Adrenal gland (tissue), 12 donors: ENCODE data around the gene NSRP1. TPM values are rescaled to one million over a fixed set of nuclear protein-coding genes. Genes with fewer than 3 reads are reported as not detected.

Source experiments
- DNase-seq, 7 donors: peaks; one replicate each; pipeline ENCODE4 v3.0.0-alpha.2; 2019 to 2020
- H3K27ac ChIP-seq, 5 donors: fragments of 200-600 bp; sonication (generic) in 4 of 5; 1 replicate in 3 of 5; 2 replicates in 2 of 5; pipeline versions ENCODE4 v1.5.1 to v1.8.0; 2016 to 2020; ENCODE audit warnings: mild to moderate bottlenecking in 1 of 5
- H3K27me3 ChIP-seq: fragments of 200-600 bp; 2 replicates; pipeline ENCODE4 v1.8.0; 2021
- H3K36me3 ChIP-seq, 2 donors: fragments of 200-600 bp; replicated peaks in 1 of 2; 1 replicate in 1 of 2; 2 replicates in 1 of 2; pipeline versions ENCODE4 v1.5.1 to v1.8.0; 2018 to 2022
- H3K4me1 ChIP-seq, 2 donors: fragments of 200-600 bp; replicated peaks in 1 of 2; 1 replicate in 1 of 2; 2 replicates in 1 of 2; pipeline versions ENCODE4 v1.5.1 to v1.8.0; 2018 to 2021
- H3K4me3 ChIP-seq, 4 donors: fragments of 200-600 bp; sonication (generic) in 3 of 4; one replicate each; pipeline ENCODE4 v1.5.1; 2016 to 2018
- H3K9me3 ChIP-seq, 3 donors: fragments of 200-600 bp; sonication (generic) in 1 of 3; replicated peaks in 1 of 3; 1 replicate in 2 of 3; 2 replicates in 1 of 3; pipeline versions ENCODE4 v1.5.1 to v1.8.0; 2016 to 2021
- CTCF ChIP-seq, 6 experiments: fragments of 450-650 bp in 4 of 6; fragments of 200-600 bp in 2 of 6; sonication (generic) in 1 of 6; IDR thresholded peaks; 1 replicate in 5 of 6; 2 replicates in 1 of 6; pipeline versions ENCODE4 v1.5.1 to v1.8.0; 2016 to 2021; ENCODE audit warnings: antibody characterized with exemption in 6 of 6, mild to moderate bottlenecking in 2 of 6, moderate library complexity in 1 of 6
- POLR2A ChIP-seq, 2 donors: fragments of 450-650 bp; IDR thresholded peaks; one replicate each; pipeline ENCODE4 v1.6.1; 2017; ENCODE audit warnings: antibody characterized with exemption in 2 of 2, mild to moderate bottlenecking in 2 of 2, moderate library complexity in 1 of 2
- WGBS, 4 donors: extraction: QIAGEN DNeasy Blood & Tissue Kit in 2 of 4; methylation state at CpG; one replicate each; pipeline versions ENCODE4 v1.1.5 to v1.1.7; 2013 to 2017; 5-methylcytosine and 5-hydroxymethylcytosine counted together
- intact Hi-C, 2 donors: fragments of 100-400 bp; cut with DNase I; formaldehyde crosslinking; loops; one replicate each; pipeline versions ENCODE4 v1.14.1 to v1.15.0; 2022 to 2023
- polyA plus RNA-seq, 3 donors: library from polyadenylated mRNA; stranded (reverse); fragments of 200-250 nt in 2 of 3; fragments of 350-450 nt in 1 of 3; fragmentation: Illumina TruSeq in 1 of 3; extraction: RNeasy Lipid Tissue Mini Kit (QIAGEN cat#74804) in 1 of 3; gene quantifications; one replicate each; pipeline ENCODE4 v1.2.3, GENCODE V29; 2013 to 2014
- total RNA-seq, 9 donors: library from RNA; depleted of rRNA in 4 of 9; stranded (reverse); fragments of >200 nt in 4 of 9; fragments of 120-200 nt in 1 of 9; fragmentation: NEBNext Ultra II Directional in 1 of 9; extraction: Animal tissue kit (Norgen Biotek cat#: 25700) in 1 of 9; gene quantifications; one replicate each; pipeline versions ENCODE4 v1.1.0 to v1.2.4, GENCODE V29; 2013 to 2023
- donor health status: healthy with polysubstance abuse.
- donor health status: Bipolar disorder and iron deficiency.
- donor health status: DM: yes; HTN: yes; CAD: no.
- donor health status: DM: no; HTN: no; CAD: no.
- donor health status: DM: no; HTN: no; CAD: no.
- donor health status: DM: yes; HTN: yes; CAD: no.

The NSRP1 gene
- total and polyA plus RNA-seq, 12 donors = 8.9 to 63.6 (median 22.1) TPM

GRCh38 chr17:30160419-30161172 lies 44.0 kb downstream of the NSRP1 start:
- WGBS, 4 donors = 94 to 97% (median 95%) methylated on average over 3 of the region's 3 CpGs
- Histone ChIP-seq H3K27me3 (no peaks in the 10 kb centered on the region), H3K4me1 (peaks cover 0 to 6% of the 10 kb centered on the region in 2 donors), H3K27ac (no peak overlapping the region), H3K36me3 (no peaks in the 10 kb centered on the region), H3K4me3 (no peak overlapping the region), H3K9me3 (no peaks in the 10 kb centered on the region)
- intact Hi-C loops = no loop called here
- TF ChIP-seq CTCF (IDR thresholded peaks at IDR 0.05) (no peak), POLR2A (IDR thresholded peaks at IDR 0.05) (no peak)
- no peak for DNase-seq

GRCh38 chr17:30161601-30162000 lies 45.0 kb downstream of the NSRP1 start:
- Histone ChIP-seq H3K27ac (no peak overlapping the region), H3K4me3 (no peak overlapping the region), H3K4me1 (peaks cover 0 to 6% of the 10 kb centered on the region in 2 donors), H3K27me3 (no peaks in the 10 kb centered on the region), H3K36me3 (peaks cover 0 to 2% of the 10 kb centered on the region in 2 donors), H3K9me3 (no peaks in the 10 kb centered on the region)
- intact Hi-C loops = no loop called here
- DNase-seq = no peak
- TF ChIP-seq CTCF (IDR thresholded peaks at IDR 0.05) (no peak), POLR2A (IDR thresholded peaks at IDR 0.05) (no peak)

GRCh38 chr17:30164531-30164930 lies 47.9 kb downstream of the NSRP1 start:
- WGBS, 4 donors = 95 to 97% (median 96%) methylated on average over 4 of the region's 4 CpGs
- peaks cover 0 to 7% of the 10 kb centered on the region in 2 donors for H3K36me3 ChIP-seq
- TF ChIP-seq CTCF (IDR thresholded peaks at IDR 0.05) = no peak
- TF ChIP-seq POLR2A (IDR thresholded peaks at IDR 0.05) = no peak

GRCh38 chr17:30165147-30165546 lies 48.5 kb downstream of the NSRP1 start:
- Histone ChIP-seq H3K9me3 (no peaks in the 10 kb centered on the region), H3K27ac (no peak overlapping the region), H3K4me3 (no peak overlapping the region), H3K27me3 (no peaks in the 10 kb centered on the region), H3K4me1 (peaks cover 0 to 6% of the 10 kb centered on the region in 2 donors), H3K36me3 (peaks cover 0 to 7% of the 10 kb centered on the region in 2 donors)
- intact Hi-C loops = no loop called here
- WGBS, 4 donors = 67 to 82% (median 79%) methylated on average over 3 of the region's 3 CpGs
- DNase-seq = no peak
- TF ChIP-seq CTCF (IDR thresholded peaks at IDR 0.05) (no peak), POLR2A (IDR thresholded peaks at IDR 0.05) (no peak)

More at GRCh38 chr17:30164531-30164930, 47.9 kb downstream of the NSRP1 start:
- H3K27ac ChIP-seq = no peak overlapping the region
- intact Hi-C loops = no loop called here
- no peaks in the 10 kb centered on the region for H3K9me3 ChIP-seq
- no peak overlapping the region for H3K4me3 ChIP-seq
- no peak for DNase-seq
- peaks cover 0 to 6% of the 10 kb centered on the region in 2 donors for H3K4me1 ChIP-seq
- H3K27me3 ChIP-seq = no peaks in the 10 kb centered on the region
